NOMO-1 treated with DMSO at 0.1 percent for 48 hours (cell line): ENCODE data around the gene PROSER2.
"Not testable (repeated sequence)": the region's sequence is repeated elsewhere in the genome, so short reads cannot be mapped to it uniquely, and the experiment has no call there.

Experiments used
- DNase-seq: peaks from one replicate; lab custom pipeline; 2025; ENCODE audit not compliant: unreplicated experiment; lab: John Stamatoyannopoulos, UW

PROSER2 gene

DNA sequence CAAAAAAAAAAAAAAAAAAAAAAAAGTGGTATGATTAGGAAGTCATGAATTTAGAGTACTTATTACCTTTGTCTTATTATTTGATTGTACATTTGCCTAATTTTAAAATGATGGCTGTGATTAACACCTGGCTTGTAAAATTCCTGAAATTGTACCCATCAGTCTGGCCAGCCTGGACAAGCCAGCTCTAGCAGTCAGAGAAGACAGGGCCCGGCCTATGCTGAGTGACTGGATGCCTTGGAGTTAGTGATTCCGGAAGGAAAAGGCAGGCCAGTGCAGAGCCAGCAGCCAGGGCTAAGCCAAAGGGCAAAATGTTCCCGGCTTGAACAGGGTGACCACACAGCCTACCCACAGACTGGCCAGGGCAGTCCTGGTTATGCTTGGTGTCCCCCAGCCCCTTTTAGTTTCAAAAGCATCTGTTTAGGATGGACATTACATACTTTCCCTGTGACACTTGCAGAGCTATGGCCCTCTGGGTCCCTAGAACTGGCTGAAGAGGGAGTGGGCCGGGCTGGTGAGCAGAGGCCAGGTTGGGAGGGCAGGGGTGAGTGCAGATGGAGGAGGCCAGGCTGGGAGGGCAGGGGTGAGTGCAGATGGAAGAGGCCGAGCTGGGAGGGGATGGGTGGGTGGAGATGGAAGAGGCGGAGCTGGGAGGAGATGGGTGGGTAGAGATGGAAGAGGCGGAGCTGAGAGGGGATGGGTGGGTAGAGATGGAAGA, 61.7 kb downstream of the PROSER2 start:
- DNase-seq = no peak

DNA sequence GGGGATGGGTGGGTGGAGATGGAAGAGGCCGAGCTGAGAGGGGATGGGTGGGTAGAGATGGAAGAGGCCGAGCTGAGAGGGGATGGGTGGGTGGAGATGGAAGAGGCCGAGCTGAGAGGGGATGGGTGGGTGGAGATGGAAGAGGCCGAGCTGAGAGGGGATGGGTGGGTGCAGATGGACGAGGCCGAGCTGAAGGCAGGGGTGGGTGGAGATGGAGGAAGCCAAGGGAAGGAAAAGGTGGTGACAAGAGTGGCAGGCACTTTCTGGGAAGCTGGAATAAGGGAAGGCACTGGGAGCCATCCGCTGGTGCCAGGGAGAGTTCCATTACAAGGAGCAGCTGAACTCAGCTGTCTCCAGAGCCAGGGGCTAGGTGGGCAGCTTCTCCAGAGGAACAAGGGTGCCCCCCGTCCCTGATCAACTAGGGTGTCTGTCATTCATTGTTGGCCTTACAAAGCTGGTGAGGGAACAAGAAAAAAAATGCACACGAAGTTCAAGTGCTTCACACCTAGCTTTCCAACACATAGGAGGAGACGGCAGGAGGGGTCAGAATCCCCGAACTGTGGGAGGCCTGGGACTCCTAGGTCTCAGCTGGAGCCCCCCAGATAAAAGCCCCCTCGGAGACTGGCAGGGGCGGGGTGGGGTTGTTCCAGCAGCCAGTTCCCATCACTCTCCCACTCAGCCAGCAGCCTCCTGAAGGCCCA, 62.4 kb downstream of the PROSER2 start:
- no peak for DNase-seq

DNA sequence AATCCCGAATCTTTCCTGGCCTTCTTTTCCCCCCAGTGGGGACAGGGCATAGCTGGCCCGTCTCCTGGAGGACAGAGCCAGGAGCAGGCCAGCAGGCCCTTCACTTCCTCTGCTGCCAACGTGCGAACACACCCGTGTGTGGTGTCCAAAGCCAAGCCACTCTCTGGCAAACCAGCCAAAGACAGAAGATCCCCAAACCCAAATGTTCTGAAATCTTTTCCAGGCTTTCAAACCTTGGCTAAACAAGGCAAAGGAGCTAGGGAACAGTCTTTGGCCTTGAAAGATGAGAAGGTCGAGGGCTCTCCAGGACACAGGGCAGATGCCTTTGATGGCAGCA, 63.0 kb downstream of the PROSER2 start:
- no peak for DNase-seq

DNA sequence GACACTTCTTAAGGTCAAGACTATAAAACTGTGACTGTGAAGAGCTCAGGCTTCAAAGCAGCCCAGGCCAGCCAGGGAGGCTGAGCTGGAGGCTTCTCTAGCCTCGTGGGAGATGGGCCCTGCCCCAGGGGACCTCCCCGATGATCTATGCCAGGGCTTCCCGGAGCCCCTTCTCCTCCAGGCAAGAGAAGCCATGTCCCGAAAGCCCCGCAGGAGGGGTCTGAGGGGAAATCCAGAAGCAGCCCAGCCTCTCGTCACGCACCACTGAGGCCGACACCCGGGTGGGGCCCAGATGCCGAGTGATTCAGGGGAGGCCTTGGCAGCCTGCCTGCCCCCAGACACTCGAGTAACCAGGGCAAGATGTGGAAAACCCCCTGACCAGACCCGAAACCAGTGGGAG, 63.7 kb downstream of the PROSER2 start:
- DNase-seq = no peak

DNA sequence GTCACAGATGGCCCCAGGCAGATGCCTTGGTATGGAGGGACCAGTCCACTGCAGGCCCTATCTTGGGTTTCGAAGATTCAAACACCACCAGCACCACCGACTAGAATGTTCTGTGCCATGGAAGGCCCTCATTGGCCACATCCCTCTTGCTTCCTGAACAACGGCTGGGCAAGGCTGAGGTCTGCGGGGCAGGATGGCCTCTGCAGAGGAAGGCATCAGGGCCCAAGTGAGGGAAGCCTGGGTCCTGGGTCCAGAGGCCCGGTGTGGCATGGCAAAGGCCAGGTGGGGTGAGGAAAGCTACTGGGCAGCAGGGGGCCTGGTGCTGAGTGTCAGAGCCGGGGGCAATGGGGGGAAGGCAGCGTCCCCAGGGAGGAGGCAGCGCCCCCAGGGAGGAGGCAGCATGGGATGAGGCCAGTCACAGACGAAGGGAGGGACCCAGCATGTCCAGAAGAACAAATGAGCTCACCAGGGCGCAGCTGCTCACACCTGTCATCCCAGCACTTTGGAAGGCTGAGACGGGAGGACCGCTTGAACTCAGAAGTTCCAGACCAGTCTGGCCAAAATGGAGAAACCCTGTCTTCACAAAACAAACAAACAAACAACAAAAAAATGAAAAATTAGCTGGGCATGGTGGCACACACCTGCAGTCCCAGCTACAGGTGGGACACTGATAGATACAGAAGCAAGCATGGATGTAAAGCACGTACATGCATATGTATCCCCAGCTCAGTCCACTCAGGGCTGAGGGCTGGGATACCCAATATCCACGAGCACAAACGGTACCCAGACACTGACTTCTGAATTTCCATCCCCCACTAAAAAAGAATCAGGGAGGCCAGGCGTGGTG, 64.4 kb downstream of the PROSER2 start:
- DNase-seq = no peak

DNA sequence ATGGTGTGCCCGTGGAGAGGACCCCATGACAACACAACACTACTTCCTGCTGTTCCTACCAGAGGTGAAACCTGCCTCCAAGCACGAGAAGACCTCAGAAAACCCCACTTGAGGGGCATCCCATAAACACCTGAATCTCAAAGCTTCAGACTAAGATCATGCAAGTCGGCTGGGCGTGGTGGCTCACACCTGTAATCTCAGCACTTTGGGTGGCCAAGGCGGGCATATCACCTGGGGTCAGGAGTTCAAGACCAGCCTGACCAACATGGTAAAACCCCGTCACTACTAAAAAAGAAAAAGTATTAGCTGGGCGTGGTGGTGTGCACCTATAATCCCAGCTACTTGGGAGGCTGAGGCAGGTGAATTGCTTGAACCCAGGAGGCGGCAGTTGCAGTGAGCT, 66.1 kb downstream of the PROSER2 start:
- DNase-seq = not testable (repeated sequence)

DNA sequence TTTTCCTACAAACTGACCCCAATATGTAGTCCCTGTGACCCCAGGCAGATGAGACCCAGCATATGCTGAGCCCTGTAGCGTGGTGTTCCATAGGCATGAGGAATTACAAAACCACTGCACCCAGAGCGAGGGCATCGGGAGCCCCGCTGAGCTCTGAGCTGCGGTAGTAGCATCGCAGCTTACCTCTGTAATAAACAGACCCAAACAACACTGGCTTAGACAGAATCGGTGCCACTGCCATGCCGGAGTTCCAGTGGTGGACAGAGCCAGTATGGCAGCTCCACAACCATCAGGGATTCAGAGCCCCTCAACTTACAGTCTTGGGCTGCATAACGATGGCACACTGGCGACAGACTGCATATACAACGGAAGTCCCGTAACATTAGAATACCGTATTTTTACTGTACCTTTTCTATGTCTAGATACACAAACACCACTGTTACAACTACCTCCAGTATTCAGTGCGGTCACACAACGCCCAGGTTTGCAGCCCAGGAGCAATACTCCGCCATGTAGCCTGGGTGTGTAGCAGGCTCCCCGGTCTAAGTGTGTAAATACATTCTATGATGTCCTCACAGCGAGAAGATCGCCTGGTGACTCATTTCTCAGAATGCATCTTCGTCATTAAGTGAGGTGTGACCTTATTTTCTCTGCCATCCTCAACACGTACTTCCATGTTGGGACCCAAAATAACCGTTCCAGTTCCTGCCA, 68.8 kb downstream of the PROSER2 start:
- DNase-seq = no peak

DNA sequence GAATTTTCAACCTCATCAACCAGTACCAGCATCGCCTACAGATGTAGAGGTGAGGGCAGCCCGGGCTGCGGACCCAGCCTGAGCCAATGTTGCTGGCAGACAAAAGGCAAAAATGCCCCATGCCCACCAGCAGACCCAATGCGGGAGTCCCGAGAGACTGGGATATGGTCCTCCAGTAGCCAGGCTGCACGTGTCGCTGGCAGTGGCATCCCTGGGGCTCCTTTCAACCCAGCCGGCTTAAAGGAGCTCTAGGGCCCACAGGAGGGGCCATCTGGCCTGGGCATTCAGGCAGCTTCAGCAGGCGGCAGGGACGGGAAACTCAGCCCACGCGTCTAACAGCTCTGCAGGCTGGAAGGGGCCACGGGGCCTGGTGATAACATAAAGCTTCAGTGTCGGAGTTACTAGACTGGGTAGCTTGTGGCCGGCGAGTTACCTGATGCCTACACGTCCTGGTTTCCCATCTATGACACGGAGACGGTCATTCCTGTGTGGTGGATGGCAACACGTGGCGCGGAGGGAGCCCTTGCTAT, 70.7 kb downstream of the PROSER2 start:
- no peak for DNase-seq

DNA sequence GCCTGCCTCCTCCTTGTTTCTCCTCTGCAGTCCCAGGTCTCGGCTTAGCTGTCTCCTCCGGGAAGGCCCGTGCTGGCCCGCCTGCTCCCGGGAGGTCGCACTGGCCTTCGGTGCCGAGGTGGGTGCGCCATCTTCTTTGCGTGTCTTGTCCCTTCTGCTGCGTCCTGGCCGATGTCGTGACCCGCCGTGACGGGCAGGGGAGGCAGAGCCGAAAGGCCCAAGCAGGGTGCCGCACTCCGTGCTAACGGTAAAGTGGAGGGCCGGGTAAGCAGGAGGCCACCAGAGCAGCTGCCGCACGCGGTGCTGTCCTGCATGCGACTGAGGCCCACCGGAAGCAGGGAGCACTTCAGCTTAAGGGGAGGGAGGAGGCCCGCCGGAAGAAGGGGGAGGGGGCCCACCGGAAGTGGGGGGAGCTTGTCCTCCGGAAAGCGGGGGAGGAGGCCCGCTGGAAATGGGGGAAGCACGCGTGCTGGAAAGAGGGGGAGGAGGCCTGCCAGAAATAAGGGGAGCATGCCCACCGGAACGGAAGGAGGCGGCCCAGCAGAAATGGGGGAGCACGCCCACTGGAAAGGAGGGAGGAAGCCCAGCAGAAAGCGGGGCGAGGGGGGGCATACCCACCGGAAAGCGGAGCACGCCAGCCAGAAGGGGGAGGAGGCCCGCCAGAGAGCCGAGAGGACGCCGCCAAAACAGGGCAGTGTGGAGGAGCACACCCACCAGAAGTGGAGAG, 71.4 kb downstream of the PROSER2 start:
- no peak for DNase-seq

DNA sequence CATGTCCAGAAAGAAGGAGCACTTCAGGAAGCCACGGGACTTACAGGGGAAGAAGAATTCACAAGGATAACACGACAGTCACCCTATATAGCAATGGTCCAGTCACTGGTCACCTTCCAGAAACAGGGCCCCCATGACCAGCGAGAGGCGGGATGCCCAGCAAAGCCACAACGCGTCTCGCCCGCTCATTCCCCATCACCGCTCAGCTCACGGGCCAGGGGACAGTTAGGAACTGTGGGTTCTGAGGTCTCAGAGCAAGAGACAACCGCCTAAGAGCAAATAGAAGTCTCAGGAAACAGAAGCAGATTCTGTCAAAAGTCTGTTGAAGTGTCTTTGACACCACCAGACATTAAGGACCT, 71.9 kb downstream of the PROSER2 start:
- no peak for DNase-seq

DNA sequence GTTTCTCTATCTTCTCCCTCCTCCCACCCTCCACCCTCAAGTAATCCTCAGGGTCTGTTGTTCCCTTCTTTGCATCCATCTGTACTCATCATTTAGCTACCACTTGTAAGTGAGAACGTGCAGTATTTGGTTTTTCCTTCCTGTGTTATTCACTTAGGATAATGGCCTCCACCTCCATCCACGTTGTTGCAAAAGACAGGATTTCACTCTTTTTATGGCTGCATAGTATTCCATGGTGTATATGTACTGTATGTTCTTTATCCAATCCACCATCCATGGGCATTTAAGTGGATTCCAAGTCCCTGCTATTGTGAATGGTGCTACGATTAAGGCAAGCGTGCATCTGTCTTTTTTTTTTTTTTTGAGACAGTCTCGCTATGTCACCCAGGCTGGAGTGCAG, 72.4 kb downstream of the PROSER2 start:
- no peak for DNase-seq

DNA sequence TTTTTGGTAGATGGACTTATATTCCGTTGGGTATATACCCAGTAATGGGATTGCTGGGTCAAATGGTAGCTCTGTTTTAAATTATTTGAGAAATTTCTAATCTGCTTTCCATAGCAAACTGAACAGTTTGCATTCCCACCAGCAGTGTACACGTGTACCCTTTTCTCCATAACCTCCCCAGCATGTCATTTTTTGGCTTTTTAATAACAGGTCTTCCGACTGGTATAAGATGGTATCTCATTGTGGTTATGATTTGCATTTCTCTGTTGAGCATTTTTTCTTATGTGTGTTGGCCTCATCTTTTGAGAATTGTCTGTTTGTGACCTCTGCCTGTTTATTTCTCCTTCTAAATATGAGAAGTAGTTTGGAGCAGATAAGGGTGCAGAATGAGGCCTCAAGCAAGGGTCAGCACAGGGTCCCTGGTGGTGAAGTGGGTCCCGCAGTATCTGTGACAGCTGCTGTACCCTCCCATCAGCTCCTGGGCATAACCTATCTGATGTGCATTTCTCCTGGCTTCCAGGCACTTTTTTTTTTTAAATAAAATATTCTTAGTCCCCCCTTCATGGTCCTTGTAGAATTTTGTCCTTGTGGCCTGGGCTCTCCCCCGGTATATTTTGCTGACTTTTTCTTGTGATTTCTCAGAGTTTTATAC, 73.5 kb downstream of the PROSER2 start:
- no peak for DNase-seq

DNA sequence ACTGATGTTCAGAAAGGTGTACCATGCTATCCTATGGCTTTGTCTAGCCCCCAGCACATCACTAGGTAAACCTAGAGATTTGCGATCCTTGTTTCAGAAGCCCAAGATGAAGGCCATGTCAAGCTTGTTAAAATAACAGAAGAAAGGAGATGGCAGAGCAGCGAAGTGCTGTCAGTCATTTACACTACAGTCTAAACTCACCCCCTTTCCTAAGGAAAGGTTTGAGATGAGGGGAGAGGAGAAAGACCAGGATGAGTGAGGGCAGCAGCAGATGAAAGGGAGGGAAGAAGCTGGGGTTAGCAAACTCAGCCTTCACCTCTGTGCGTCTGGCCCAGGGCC, 74.8 kb downstream of the PROSER2 start:
- no peak for DNase-seq

DNA sequence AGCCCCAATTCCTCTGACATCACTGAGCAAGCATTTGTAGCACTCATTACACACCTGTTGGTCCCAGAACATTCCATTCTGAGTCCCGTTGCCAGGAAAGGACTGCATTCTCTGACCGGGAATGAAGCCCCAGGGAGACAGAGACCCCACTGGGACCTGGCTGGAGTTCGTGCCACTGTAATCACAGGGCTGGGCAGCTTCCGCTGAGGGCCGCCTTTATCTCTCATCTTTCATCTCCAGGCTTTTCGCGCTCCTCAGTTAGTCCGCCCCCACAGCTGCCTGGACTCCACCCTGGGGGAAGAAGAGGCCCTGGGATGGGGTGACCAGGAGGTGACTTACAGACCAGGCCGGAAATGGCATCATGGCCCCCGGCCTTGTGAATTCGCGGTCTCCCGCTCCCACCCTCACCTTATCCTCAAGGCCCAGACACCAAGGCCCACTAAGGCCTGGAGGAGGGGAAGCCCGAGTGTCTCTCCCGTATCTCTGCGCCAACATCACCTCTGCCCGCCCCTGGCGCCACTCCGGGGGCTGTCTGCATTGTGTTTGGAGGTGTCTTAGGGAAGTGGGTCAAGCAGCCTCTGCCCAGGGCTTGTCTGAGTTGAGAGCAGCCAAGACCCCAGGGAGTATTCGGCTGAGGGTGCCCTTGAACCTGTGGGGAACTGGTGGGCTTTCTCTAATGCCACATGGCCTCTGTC, 75.4 kb downstream of the PROSER2 start:
- no peak for DNase-seq

DNA sequence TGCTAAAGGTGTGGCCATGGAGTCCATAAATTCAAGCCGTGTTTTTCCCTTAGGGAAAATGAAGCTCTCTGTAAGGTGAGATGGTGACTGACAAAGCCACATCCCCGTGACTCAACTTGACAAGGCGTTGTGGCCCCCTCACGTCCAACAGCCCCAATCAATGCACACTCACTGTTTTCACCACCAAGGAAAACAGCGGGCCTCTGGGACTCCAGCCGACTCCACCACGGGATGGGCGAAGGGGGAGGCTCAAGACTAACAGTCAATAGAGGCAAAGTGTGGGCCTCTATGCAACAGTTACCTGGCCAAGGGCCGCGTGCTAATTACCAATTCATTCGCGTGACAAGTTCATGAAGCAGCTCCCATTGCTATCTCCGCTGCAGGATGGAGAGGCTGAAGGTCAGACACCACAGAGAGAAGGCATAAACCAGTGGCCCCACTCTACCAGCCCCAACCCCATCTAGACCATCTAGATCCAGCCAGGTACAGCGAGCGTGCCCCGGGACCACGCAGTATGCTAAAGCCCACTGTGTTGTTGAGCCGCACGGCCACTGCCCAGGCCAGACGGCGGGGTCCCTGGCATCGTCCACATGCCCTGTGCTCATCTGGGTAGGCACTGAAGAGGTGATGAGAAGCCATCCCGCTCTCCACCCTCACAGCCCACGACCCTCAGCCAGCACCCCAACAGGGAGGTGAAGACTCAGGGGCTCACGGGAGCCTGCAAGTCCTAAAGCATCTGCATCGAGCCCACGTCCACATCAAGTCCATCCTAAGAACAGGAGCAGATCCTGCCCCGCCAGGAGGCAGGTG, 76.1 kb downstream of the PROSER2 start:
- DNase-seq = no peak

DNA sequence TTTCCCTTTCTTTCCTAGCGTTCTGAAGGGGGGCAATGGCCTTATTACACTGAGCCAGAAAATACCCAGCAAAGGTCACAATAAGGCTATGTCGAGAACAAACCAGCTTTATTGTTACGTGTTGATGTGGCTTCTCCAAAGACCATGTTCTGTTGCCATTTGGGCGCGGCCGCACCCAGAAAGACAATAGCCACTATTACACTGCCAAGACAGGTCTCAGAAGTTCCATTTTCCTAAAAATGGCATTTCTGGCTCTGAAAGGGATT, 77.8 kb downstream of the PROSER2 start:
- no peak for DNase-seq

DNA sequence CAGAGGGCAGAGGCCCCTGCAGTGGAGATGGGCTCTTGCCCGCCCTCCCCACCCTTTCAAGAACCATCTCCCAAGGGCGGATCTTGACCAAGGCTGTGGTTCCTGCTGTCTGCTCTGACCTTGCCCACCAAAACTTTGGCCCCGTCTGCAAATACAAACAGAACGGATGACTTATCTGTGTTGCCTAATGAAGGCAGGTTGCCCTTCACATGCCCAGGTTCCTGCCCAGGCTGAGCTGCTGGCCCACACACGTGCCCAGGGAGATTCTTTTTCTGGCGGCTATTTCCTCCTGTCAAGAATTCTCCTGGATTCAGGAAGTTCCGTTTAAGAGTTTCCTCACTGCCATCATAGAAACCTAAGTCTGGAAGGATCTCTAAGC, 78.3 kb downstream of the PROSER2 start:
- no peak for DNase-seq

DNA sequence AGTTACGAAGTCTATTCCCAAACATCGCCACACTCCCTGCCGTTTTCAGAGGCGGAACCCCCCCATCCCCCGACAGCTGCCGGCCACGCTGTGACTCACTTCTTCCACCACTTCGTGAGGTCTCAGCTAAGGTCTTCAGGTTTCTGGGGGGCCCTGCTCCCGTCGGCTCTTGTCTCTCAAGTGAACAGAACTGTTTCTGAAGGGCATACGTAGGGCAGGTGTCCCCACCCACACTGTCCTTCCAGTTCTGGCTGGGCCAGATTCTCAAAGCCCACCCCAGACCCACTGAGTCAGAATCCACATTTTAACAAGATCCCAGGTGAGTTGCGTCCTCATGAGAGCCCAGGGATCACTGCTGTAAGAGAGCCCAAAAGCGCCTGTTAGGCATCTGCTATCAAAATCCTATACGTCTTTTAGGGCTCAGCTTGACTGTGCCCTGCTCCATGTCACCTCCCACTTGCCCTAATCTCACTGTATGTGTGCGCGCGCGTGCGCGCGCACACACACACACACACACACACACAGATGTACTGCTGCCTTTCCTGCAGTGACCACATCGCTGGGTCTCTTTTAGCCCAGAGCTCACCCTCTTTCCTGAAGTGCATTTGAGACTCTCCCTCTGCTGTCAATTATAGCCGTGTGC, 78.8 kb downstream of the PROSER2 start:
- DNase-seq = no peak

DNA sequence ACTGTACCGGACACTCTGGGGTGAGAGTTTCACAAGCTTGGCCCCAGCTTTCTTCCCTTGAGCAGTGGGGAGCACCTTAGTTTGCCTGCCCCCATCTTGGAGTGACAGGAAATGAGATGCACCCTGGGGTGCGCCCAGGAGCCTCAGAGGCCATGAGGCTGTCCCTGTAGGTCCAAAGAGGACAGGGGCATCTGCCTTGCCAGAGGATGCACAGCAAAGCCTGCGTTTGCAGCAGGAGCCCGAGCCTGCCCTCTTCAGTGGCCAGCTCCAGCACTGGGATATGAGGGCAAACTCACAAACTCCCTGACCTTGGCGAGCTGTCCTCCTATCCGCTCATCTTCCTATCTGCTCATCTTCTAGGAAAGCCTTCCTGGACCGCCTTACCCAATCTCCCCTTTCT, 79.5 kb downstream of the PROSER2 start:
- no peak for DNase-seq
